NB4 (cell line): ENCODE measurements around the gene TIRAP.
A peak's percentile ranks its signal among the peaks of the same experiment; 100 is the strongest.
"Not testable (repeated sequence)": the region's sequence is repeated elsewhere in the genome, so short reads cannot be mapped to it uniquely, and the experiment has no call there.

ENCODE experiments used
- DNase-seq: peaks from one replicate; pipeline ENCODE4 v3.0.0; 2010; ENCODE audit warnings: low read depth
- H3K4me3 ChIP-seq: one replicate; pipeline ENCODE4 v1.5.1; 2011; ENCODE audit warnings: mild to moderate bottlenecking, low read depth, low read length, moderate library complexity
- MYC ChIP-seq: IDR thresholded peaks from 2 replicates; pipeline ENCODE4 v1.6.1; 2011; ENCODE audit warnings: low read depth, low read length
- POLR2A ChIP-seq: IDR thresholded peaks from 2 replicates; pipeline ENCODE4 v1.6.1; 2011; ENCODE audit warnings: mild to moderate bottlenecking; ENCODE audit not compliant: insufficient read length; ENCODE audit errors: extremely low read depth
- TF ChIP-seq, protein P1 (sequence below): IDR thresholded peaks from one replicate; pipeline ENCODE4 v1.5.1; 2012; ENCODE audit warnings: low read depth, low read length
- TF ChIP-seq, protein P2 (sequence below): IDR thresholded peaks from 2 replicates; pipeline ENCODE4 v1.6.1; 2011; ENCODE audit warnings: low read depth, low read length

TIRAP gene

DNA sequence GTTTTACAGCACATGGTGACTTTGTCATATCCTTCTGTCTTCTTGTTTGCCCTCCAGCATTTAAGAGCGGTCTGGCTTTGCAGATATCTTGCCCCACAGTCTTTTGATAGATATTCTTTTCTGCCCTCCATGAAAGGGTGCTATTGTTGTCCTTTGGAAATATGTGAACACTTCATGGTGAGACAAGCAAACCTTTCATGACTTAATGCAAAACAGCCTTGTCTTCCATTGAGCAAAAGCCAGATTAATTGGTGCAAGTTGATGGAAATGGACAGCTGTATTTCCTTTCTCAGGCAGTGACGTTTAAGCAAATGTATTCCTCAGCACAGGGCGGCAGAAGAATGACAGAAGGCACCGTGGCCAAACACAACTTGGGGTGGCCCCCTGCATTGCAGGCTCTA is 25.4 kb downstream of the TIRAP start:
- H3K4me3 ChIP-seq, result peak overlapping the region; percentile 8
- TF ChIP-seq MYC, result no peak
- no peak for DNase-seq

DNA sequence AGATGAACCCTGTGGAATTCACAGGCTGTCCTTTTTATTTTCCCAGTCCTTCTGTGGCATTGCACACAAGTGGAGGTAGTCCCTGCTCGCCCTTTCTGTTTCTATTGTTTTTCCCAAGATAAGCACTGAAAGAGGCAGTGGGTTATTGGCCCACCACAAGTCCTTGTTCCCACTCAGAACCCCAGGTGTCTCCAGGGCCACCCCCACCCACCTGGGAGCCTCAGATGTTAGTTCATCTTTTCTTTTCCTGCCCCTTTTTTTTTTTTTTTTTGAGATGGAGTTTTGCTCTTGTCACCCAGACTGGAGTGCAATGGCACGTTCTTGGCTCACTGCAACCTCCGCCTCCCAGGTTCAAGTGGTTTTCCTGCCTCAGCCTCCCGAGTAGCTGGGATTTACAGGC is 25.9 kb downstream of the TIRAP start:
- H3K4me3 ChIP-seq, DNase-seq: not testable (repeated sequence)

DNA sequence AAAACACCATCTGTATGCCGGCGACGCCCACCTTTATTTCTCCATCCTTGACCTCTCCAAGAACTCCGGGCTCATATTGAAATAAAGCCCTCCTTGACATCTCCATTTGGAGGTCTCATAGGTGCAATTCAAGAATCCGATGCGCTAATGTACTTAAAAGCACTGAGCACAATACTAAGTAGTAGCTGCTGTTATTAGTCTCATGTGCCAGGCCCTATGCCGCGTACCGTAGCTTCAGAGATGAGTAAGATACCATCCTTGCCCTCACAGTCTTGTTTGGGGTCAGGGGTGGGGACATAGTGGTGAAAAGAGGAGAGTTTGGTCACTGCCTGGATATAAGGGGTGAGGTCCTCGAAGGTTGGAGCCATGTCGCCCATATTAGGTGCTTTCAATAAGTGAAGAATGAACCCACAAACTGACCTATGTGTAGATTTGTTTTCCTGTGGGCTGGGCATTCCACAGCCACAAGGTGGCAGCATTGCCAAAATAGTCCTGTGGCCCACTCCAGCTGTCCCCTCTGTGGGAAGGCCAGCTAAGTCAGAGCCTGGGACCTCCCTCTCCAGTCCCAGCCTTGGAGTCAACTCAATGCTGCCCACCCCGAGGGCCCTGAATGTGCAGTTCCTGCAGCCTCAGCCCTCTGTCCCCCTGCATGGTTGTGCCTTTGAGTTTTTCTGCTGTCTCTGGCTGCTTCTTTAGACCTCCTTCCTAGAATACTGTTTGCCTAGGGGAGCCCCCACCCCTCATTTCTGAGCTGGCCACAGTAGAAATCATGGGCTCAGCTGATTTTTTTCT is 27.5 kb downstream of the TIRAP start:
- TF ChIP-seq, protein P1, sequence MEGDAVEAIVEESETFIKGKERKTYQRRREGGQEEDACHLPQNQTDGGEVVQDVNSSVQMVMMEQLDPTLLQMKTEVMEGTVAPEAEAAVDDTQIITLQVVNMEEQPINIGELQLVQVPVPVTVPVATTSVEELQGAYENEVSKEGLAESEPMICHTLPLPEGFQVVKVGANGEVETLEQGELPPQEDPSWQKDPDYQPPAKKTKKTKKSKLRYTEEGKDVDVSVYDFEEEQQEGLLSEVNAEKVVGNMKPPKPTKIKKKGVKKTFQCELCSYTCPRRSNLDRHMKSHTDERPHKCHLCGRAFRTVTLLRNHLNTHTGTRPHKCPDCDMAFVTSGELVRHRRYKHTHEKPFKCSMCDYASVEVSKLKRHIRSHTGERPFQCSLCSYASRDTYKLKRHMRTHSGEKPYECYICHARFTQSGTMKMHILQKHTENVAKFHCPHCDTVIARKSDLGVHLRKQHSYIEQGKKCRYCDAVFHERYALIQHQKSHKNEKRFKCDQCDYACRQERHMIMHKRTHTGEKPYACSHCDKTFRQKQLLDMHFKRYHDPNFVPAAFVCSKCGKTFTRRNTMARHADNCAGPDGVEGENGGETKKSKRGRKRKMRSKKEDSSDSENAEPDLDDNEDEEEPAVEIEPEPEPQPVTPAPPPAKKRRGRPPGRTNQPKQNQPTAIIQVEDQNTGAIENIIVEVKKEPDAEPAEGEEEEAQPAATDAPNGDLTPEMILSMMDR, result peak; percentile 97
- TF ChIP-seq, protein P2, sequence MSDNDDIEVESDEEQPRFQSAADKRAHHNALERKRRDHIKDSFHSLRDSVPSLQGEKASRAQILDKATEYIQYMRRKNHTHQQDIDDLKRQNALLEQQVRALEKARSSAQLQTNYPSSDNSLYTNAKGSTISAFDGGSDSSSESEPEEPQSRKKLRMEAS, result no peak; the same call in 1 of the 2 replicates
- no peak for TF ChIP-seq POLR2A
- DNase-seq, result peak; percentile 94
- H3K4me3 ChIP-seq, result no peak overlapping the region

DNA sequence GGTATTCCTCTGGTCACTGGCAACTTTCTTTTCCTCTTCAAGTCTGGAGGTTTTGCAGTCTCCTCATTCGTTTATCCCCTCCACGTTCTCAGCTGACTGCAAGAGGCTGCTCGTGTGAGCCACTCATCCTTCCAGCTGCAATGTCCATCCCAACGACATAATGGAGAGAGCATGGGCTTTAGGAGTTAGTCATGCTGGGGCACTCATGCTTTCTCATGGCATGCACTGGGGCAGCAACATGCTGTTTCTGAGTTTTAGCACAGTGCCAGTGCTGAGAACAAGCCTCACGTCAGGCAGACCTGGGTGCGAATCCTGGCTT is 28.1 kb downstream of the TIRAP start:
- TF ChIP-seq, protein P1, result no peak
- TF ChIP-seq POLR2A, result no peak
- TF ChIP-seq MYC, result no peak
- TF ChIP-seq, protein P2, result no peak
- no peak overlapping the region for H3K4me3 ChIP-seq
- peak; percentile 50 for DNase-seq

DNA sequence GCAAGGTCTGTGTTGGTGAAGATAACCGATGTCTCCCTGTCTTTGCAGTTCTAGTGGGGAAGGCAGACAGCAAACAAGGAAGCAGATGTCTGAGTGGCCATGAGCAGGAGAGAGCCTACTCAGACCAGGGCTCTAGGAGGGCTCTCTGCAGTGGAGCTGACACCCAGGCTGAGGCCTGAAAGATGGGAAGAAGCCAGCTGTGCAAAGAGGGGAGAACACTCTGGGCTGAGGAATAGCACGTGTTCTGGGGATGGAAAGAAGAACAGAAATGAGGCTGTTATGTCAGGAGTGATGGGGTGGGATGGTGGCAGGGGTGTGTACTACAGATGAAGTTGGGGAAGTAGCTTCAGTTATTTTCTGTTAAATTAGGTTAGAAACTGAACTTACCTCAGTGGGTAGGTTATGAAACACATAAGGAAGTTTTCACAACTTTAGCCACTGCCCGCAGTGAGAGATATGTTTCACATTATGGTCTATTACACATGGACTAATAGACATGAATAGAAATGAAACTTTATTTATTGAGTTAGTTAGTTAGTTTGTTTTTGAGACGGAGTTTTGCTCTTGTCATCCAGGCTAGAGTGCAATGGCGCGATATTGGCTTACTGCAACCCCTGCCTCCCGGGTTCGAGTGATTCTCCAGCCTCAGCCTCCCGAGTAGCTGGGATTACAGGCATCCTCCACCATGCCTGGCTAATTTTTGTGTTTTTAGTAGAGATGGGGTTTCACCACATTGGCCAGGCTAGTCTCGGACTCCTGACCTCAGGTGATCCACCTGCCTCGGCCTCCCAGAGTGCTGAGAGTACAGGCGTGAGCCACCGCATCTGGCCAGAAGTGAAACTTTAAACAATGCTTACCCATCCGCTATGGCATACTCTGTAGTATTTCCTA is 28.8 kb downstream of the TIRAP start:
- peak overlapping the region; percentile 16 for H3K4me3 ChIP-seq
- peak; percentile 97 for DNase-seq
- TF ChIP-seq, protein P2, result peak; percentile 99
- TF ChIP-seq MYC (peak; percentile 97), POLR2A (no peak)

DNA sequence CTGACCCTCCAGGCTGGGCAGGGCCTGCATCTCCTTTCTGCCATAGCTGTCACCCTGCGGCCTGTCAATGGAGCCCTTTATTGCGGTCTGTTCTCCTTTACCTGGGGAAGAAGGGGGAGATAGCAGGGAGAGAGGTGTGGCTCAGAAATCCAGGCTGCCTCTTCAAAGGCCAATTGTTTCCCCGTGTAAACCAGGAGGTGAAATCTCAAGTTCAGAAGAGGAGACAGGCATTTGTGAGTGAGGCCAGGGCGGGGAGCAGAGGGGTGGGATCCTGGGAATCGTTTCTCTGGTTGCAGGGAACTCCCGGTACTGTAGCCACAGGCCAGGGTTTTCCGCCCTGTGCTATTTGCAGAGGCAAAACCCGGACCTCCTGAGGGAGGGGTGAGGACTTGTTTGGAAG is 30.1 kb downstream of the TIRAP start:
- H3K4me3 ChIP-seq, result no peak overlapping the region
- DNase-seq, result no peak

DNA sequence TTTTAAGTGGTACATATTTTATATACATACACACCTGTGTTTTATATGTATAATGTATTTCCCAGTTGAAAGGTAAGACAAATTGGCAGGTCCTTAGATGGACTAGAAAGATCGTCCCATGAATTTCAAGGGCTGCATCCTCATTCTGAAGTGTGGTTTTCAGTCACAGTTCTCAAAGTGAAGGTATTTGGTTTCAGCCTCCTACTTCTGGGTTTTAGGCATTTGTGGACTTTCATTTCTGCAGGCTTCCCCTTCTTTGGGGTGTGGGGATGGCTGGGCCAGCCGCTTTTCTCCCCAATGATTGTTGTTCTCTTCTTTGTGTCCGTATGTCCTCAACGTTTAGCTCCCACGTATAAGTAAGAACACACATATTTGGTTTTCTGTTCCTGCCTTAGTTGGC is 30.9 kb downstream of the TIRAP start:
- DNase-seq, result no peak
- TF ChIP-seq, protein P2, result no peak
- TF ChIP-seq MYC (no peak), POLR2A (no peak)
- TF ChIP-seq, protein P1, result no peak
- H3K4me3 ChIP-seq, result no peak overlapping the region

More for the DNA sequence above, 30.1 kb downstream of the TIRAP start:
- TF ChIP-seq POLR2A (no peak), MYC (no peak)
- TF ChIP-seq, protein P1, result no peak
- TF ChIP-seq, protein P2, result no peak
